Stimulated activated CD4-positive, alpha-beta T cell treated with anti-CD3 and anti-CD28 coated beads, Interleukin-12 subunit alpha, Interleukin-12 subunit beta, amount 100 ng/mL, for 24 hours (primary cell): ENCODE data around the gene ETV3L.
"Not testable (repeated sequence)": the region's sequence is repeated elsewhere in the genome, so short reads cannot be mapped to it uniquely, and the experiment has no call there.

Experiments used
- DNase-seq, 2 experiments: peaks; one replicate each; pipeline ENCODE4 v3.0.0-alpha.2; 2020; ENCODE audit warnings: low read depth in 2 of 2

Gene ETV3L

GRCh38 chr1:157105298-157105987, 5.8 kb upstream of the ETV3L start:
- DNase-seq, result no peak

- DNase-seq, result no peak
Measured at GRCh38 chr1:157104598-157105293, 5.1 kb upstream of the ETV3L start.

GRCh38 chr1:157103268-157103667, 3.7 kb upstream of the ETV3L start:
- DNase-seq, result no peak

- DNase-seq, result no peak
Measured at GRCh38 chr1:157101149-157101548, 1.5 kb upstream of the ETV3L start.

GRCh38 chr1:157098987-157099632, 498 bp downstream of the ETV3L start:
- DNase-seq, result not testable (repeated sequence)

- no peak for DNase-seq
Measured at GRCh38 chr1:157098519-157098918, 1.1 kb downstream of the ETV3L start.

GRCh38 chr1:157097692-157098091, 1.9 kb downstream of the ETV3L start:
- DNase-seq, result no peak

GRCh38 chr1:157096881-157097280, 2.7 kb downstream of the ETV3L start:
- no peak for DNase-seq

GRCh38 chr1:157095551-157095950, 4.1 kb downstream of the ETV3L start:
- no peak for DNase-seq

GRCh38 chr1:157095091-157095490, 4.5 kb downstream of the ETV3L start:
- DNase-seq, result no peak

GRCh38 chr1:157092831-157093230, 6.8 kb downstream of the ETV3L start:
- DNase-seq, result no peak

GRCh38 chr1:157091668-157092273, 7.8 kb downstream of the ETV3L start:
- no peak for DNase-seq

- DNase-seq, result no peak
Measured at GRCh38 chr1:157091186-157091585, 8.4 kb downstream of the ETV3L start.

GRCh38 chr1:157090771-157091170, 8.8 kb downstream of the ETV3L start:
- DNase-seq, result no peak

GRCh38 chr1:157090196-157090647, 9.4 kb downstream of the ETV3L start:
- peak; percentile 74 to 89 for DNase-seq

GRCh38 chr1:157089789-157090188, 9.8 kb downstream of the ETV3L start:
- DNase-seq, result no peak

GRCh38 chr1:157088607-157089006, 11.0 kb downstream of the ETV3L start:
- DNase-seq, result no peak

- no peak for DNase-seq
Measured at GRCh38 chr1:157087030-157087429, 12.6 kb downstream of the ETV3L start.

- DNase-seq, result no peak
Measured at GRCh38 chr1:157086299-157086698, 13.3 kb downstream of the ETV3L start.

- no peak for DNase-seq
Measured at GRCh38 chr1:157085421-157085820, 14.2 kb downstream of the ETV3L start.

- no peak for DNase-seq
Measured at GRCh38 chr1:157084720-157085119, 14.9 kb downstream of the ETV3L start.

GRCh38 chr1:157081707-157082106, 17.9 kb downstream of the ETV3L start:
- DNase-seq, result no peak
